Nephron (organoid): ENCODE data around the gene ASTN2.

Experiments
- H3K27ac Mint-ChIP-seq, 3 experiments: 2 replicates each; pipeline ENCODE4 v1.8.0; 2020; ENCODE audit warnings: mixed read lengths in 3 of 3, mild to moderate bottlenecking in 2 of 3, moderate library complexity in 1 of 3
- H3K27me3 Mint-ChIP-seq: 2 replicates; pipeline ENCODE4 v1.8.0; 2021; ENCODE audit warnings: low read depth, mild to moderate bottlenecking, moderate library complexity, mixed read lengths
- H3K36me3 Mint-ChIP-seq: 2 replicates; pipeline ENCODE4 v1.8.0; 2020; ENCODE audit warnings: low read depth, mixed read lengths
- H3K4me1 Mint-ChIP-seq: 2 replicates; pipeline ENCODE4 v1.8.0; 2020; ENCODE audit warnings: mixed read lengths
- H3K4me3 Mint-ChIP-seq, 3 experiments: 2 replicates each; pipeline ENCODE4 v1.8.0; 2020; ENCODE audit warnings: mild to moderate bottlenecking in 3 of 3, mixed read lengths in 3 of 3, moderate library complexity in 2 of 3
- H3K9me3 Mint-ChIP-seq: 2 replicates; pipeline ENCODE4 v1.8.0; 2020; ENCODE audit warnings: mixed read lengths
- CTCF ChIP-seq, 3 experiments: fragments of 200-600 bp; sonication (generic); IDR thresholded peaks; one replicate each; pipeline ENCODE4 v1.5.0; 2021; ENCODE audit warnings: antibody characterized with exemption in 3 of 3; ENCODE audit not compliant: unreplicated experiment in 3 of 3

ASTN2 gene

DNA sequence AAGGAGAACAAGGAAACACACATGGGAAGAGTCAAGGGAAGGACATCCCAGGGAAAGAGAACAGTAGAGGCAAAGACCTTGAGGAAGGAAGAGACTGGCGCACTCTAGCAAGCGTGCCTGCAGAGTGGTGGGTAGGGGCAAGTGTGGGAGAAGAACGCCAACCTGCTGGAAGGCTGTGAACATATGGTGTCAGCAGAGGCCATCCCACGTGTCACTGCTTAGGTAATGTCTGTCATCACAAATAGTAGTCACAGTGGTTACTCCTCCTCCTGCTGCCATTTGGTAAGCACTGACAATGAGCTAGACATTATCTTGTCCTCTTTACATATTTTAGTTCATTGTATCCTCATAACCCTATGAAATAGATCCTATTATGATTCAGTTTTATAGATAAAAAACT lies 934.2 kb downstream of the ASTN2 start:
- TF ChIP-seq CTCF (IDR thresholded peaks at IDR 0.05; ENCODE audit: unreplicated experiment in 3 of 3), result no peak
- Mint-ChIP-seq H3K36me3 (no peaks in the 10 kb centered on the region), H3K9me3 (no peaks in the 10 kb centered on the region), H3K27me3 (peaks cover 16% of the 10 kb centered on the region), H3K4me3 (no peak overlapping the region), H3K4me1 (peaks cover 43% of the 10 kb centered on the region), H3K27ac (peak overlapping the region in 2 of 3 experiments; percentile 0 to 30)

DNA sequence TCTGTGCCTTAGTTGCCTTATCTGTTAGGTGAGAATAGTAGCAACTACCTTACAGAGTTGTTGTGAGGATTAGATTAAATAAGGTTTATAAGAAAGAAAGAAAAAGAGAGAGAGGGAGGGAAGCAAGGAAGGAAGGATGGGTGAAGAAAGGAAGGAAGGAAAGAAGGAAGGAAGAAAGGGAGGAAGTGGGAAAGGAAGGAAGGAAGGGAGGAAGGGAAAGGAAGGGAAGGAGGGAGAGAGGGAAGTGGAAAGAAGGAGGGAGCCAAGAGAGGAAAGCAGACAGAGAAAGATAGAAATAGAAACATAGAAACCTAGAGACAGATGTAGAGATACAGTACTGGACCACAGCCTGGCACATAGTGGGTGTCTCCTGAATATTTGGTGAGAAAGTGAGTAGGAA lies 934.9 kb downstream of the ASTN2 start:
- Mint-ChIP-seq H3K9me3 (no peaks in the 10 kb centered on the region), H3K36me3 (no peaks in the 10 kb centered on the region), H3K4me1 (peaks cover 43% of the 10 kb centered on the region), H3K27ac (peak overlapping the region in 1 of 3 experiments; percentile 0), H3K4me3 (no peak overlapping the region), H3K27me3 (peaks cover 16% of the 10 kb centered on the region)
- TF ChIP-seq CTCF (IDR thresholded peaks at IDR 0.05; ENCODE audit: unreplicated experiment in 3 of 3), result no peak

DNA sequence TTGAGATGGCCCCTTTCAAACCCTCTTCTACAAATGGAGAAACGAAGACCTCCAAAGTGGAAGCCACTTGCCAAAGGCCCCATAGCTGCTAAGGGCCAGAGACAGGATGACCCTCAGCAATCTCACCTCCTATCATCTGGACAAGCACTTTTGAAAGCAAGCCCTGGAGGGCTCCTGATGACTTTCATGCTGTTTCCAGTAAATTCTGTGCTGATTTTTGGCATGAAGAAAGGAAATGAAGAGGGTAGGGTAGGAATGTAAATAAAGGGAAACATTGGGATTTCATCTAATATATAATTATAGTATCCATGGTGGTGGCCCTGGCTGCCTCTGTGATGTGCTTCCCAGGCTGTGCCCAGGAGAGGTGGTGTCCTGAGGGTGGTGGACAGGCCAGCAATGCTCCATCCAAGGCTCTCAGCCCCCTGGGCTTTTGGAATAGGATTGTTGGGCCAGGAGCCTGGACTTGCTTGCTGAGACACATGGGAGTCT lies 935.8 kb downstream of the ASTN2 start:
- Mint-ChIP-seq H3K27me3 (peaks cover 10% of the 10 kb centered on the region), H3K9me3 (no peaks in the 10 kb centered on the region), H3K4me3 (no peak overlapping the region), H3K4me1 (peaks cover 42% of the 10 kb centered on the region), H3K36me3 (no peaks in the 10 kb centered on the region), H3K27ac (peak overlapping the region in 2 of 3 experiments; percentile 65 to 84)
- TF ChIP-seq CTCF (IDR thresholded peaks at IDR 0.05; ENCODE audit: unreplicated experiment in 3 of 3), result no peak

GRCh38 chr9:116477584-116478141 lies 937.2 kb downstream of the ASTN2 start:
- H3K27me3 Mint-ChIP-seq, result peaks cover 10% of the 10 kb centered on the region
- no peak for TF ChIP-seq CTCF (IDR thresholded peaks at IDR 0.05; ENCODE audit: unreplicated experiment in 3 of 3)
- no peaks in the 10 kb centered on the region for H3K36me3 Mint-ChIP-seq
- no peak overlapping the region for H3K4me3 Mint-ChIP-seq
- peak overlapping the region; percentile 85 to 95 (median 87) for H3K27ac Mint-ChIP-seq
- no peaks in the 10 kb centered on the region for H3K9me3 Mint-ChIP-seq
- peaks cover 36% of the 10 kb centered on the region for H3K4me1 Mint-ChIP-seq

GRCh38 chr9:116476935-116477381 lies 937.9 kb downstream of the ASTN2 start:
- H3K27me3 Mint-ChIP-seq, result peaks cover 10% of the 10 kb centered on the region
- no peaks in the 10 kb centered on the region for H3K9me3 Mint-ChIP-seq
- no peaks in the 10 kb centered on the region for H3K36me3 Mint-ChIP-seq
- H3K4me3 Mint-ChIP-seq, result peak overlapping the region in 2 of 3 experiments; percentile 36 to 40
- H3K4me1 Mint-ChIP-seq, result peaks cover 36% of the 10 kb centered on the region
- peak overlapping the region; percentile 85 to 95 (median 87) for H3K27ac Mint-ChIP-seq
- no peak for TF ChIP-seq CTCF (IDR thresholded peaks at IDR 0.05; ENCODE audit: unreplicated experiment in 3 of 3)

DNA sequence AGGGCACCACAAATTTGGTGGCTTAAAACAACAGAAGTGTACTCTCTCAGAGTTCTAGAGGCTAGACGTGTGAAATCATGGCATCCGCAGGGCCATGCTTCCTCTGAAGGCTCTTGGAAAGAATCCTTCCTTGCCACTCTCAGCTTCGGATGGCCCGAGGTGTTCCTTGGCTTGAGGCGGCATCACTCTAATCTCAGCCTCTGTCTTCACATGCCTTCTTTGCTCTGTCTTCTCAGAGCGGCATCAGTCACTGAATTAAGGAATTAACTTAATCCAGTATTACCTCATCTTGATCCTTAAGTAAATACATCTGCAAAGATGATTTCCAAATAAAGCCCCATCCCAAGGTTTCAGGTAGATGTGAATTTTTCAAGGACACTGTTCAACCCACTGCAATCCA lies 938.9 kb downstream of the ASTN2 start:
- no peaks in the 10 kb centered on the region for H3K9me3 Mint-ChIP-seq
- H3K36me3 Mint-ChIP-seq, result no peaks in the 10 kb centered on the region
- H3K27me3 Mint-ChIP-seq, result peaks cover 10% of the 10 kb centered on the region
- peaks cover 45% of the 10 kb centered on the region for H3K4me1 Mint-ChIP-seq
- no peak for TF ChIP-seq CTCF (IDR thresholded peaks at IDR 0.05; ENCODE audit: unreplicated experiment in 3 of 3)
- peak overlapping the region in 1 of 3 experiments; percentile 16 for H3K27ac Mint-ChIP-seq
- no peak overlapping the region for H3K4me3 Mint-ChIP-seq
